GM21447 (cell line): ENCODE results near the gene PCED1B.

Experiments
- ATAC-seq: cut with Tn5 transposase; IDR thresholded peaks from one replicate; pipeline ENCODE4 v1.9.1; 2021; ENCODE audit not compliant: unreplicated experiment

The PCED1B gene

DNA sequence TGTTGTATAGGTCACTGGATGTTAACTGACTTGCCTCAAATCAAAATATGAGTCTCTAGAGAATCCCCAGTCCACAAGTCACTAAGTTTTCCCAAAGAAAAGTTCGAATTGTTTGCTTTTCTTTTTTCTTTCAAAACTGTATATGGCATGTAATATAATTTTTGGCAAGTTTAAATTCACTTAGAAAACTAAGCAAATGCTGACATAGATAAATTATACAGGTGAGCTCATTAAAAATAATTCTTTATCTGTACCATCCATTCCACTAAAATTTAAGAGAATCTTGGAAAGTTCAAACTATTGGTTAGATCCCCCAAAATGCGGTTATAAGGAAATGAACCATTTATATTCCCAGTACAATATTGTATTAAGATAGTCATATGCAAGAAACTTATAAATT is 145.9 kb downstream of the PCED1B start:
- ATAC-seq: no peak

DNA sequence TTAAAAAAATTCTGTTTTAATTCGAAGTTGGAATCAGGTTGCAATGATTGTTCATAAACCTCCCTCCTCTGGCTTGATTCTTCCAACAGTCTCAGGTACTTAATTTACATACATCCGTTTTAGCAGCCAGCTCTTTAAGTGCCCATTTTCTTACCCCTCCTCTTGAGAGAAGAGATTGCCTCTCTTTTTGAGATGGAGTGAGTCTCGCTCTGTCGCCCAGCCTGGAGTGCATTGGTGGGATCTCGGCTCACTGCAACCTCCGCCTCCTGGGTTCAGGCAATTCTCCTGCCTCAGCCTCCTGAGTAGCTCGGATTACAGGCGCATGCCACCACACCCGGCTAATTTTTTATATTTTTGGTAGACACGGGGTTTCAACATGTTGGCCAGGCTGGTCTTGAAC is 146.8 kb downstream of the PCED1B start:
- no peak for ATAC-seq

DNA sequence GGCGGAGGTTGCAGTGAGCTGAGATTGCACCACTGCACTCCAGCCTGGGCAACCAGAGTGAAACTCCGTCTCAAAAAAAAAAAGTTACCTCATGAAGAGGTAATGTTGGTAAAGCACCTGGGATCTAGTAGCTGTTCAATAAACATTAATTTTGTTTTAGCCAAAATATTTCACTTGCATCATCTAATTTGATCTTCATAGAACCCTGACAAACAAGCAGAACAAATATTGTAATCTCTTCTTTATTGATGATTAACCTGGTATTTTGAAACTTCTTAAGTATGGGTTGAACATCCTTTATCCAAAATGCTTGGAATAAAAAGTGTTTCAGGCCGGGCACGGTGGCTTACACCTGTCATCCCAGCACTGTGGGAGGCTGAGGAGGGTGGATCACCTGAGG is 149.4 kb downstream of the PCED1B start:
- no peak for ATAC-seq

DNA sequence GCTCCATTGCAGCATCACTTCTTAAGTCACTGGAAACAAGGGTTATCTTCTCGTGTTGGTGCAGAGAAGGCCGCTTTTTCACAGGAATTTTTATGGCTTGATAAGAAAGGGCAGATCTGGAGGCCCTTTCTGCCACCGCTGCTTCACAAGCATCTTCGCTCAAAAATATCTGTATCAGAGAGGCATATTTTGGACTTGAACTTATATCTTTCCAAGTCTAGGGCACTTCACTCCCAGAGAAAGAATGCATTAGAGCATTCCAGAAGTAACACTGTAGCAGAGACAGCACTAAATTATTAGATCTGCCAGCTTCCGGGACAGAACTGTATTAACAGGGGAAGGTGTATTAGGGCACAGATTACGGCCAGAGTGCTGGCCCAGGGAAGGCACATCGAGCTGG is 152.0 kb downstream of the PCED1B start:
- no peak for ATAC-seq

DNA sequence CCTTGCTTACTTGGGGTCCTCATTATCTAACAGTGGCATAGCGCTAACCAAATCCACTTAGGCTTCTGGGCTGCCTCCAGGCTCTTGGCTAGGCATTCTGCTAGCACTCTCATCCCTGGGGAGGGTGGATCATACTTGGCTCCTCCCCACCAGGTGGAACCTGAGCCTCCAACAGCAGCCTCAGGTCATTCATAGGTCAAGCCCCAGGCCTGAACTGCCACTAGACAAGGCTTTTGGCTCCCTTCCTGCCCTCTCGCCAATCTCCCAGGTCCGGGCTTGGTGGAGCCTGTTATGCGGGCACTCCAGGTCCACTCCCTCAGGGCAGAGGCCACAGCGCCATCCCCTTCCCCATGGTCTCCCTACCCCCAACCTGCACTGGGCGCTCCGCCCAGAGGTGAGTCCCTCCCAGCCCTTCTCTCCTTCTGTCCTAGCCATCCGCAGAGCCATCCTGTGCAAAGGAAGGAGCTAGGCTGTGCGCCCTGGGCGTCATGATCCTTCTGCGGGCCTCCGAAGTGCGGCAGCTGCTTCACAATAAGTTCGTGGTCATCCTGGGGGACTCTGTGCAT is 155.2 kb downstream of the PCED1B start:
- no peak for ATAC-seq

- no peak for ATAC-seq
Measured at GRCh38 chr12:47235258-47236040, 156.0 kb downstream of the PCED1B start.

- no peak for ATAC-seq
Measured at GRCh38 chr12:47236109-47236714, 156.8 kb downstream of the PCED1B start.

- ATAC-seq: no peak
Measured at GRCh38 chr12:47237751-47238211, 158.4 kb downstream of the PCED1B start.

DNA sequence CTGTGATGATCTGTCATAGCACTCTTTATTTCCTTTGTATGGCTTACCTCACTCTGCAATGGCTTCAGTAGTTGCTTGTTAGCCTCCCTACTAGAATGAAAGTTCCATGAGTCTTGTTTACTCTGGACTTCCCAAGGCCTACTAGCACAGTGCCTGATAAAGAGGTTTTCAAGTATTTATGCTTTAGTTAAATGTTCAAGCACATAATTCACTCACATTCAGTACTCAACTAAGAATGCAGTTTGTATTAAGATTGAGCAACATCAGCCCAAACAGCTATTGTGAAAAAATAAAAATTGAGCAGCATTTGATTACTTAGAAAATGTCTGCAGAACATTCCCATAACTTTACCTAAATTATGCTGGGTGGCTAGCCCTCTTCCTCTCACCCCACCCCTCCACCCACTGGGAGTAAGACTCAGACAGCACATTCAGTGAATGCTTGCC is 159.3 kb downstream of the PCED1B start:
- no peak for ATAC-seq

- ATAC-seq: no peak
Measured at GRCh38 chr12:47242426-47242825, 163.0 kb downstream of the PCED1B start.

GRCh38 chr12:47244835-47245234 is 165.4 kb downstream of the PCED1B start:
- no peak for ATAC-seq

- no peak for ATAC-seq
Measured at GRCh38 chr12:47245623-47246022, 166.2 kb downstream of the PCED1B start.

GRCh38 chr12:47247418-47247817 is 168.0 kb downstream of the PCED1B start:
- no peak for ATAC-seq

DNA sequence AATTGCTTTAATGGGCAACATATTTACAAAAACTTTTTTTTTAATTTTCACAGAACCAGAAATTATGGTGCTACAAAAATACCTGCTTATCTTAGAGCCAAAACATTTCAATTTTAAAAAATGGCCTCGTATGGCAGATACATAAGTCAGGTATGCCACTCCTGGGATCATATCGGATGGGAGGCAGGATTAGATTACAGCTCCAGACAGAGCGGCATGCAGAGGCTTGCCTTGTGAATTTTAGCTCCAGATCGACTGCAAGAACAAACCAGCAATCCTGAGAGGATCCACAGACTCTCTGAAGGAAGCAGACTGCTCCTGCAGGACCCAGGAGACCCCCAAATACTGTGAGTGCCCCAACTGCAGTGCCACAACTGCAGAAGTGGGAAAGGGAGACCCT is 169.7 kb downstream of the PCED1B start:
- ATAC-seq: no peak

DNA sequence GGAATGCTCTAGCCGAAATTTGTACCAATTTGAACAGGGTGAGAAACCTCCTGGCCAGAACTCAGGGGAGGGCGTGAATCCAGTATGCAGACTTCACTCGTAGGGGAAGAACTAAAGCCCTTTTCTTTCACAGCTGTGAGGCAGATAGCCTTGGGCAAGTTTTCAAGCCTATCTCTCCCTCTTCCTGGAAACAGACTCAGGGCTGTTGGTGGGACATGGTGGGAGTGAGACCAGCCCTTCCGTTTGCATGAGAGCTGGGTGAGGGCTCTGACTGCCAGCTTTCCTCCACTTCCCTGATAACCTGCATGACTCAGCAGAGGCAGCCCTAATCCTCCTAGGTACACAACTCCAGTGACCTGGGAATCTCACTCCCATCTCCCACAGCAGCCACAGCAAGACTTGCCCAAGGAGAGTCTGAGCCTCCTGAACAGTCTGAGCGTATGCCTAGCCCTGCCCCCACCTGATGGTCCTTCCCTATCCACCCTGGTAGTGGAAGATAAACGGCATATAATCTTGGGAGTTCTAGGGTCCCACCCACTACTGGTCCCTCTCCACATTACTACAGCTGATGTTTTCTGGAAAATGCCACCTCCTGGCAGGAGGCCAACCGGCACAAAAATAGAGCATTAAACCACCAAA is 170.4 kb downstream of the PCED1B start:
- no peak for ATAC-seq

- ATAC-seq: no peak
Measured at GRCh38 chr12:47251919-47252318, 172.5 kb downstream of the PCED1B start.

DNA sequence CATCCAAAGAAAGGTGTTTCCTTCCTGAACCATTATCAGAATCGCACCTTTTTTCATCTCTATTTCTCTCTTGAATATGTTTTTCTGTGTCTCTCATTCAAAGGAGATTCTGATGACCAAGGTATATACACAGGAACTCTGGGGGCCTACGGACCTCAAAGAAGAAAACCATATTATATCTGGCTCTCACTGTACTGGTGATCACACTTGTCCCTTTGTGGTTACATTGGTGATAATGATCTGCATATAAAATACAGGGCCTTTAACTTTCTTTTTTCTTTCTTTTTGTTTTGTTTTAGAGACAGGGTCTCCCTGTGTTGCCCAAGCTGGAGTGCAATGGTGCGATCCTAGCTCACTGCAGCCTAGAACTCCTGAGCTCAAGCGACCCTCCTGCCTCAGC is 185.5 kb downstream of the PCED1B start:
- ATAC-seq: no peak

DNA sequence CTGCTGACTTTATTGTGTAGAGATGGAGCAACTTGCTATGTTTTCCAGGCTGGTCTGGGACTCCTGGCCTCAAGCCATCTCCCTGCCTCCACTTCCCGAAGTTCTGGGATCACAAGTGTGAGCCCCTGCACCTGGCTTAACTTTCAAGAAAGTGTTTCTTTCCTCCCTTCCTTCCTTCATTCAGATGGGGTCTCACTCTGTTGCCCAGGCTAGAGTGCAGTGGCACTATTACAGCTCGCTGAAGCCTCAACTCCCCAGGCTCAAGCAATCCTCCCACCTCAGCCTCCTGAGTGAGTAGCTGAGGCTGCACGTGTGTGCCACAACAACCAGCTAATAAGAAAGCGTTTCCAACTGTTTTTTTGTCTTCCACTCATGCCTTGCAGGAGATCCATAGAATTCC is 186.0 kb downstream of the PCED1B start:
- no peak for ATAC-seq

GRCh38 chr12:47267571-47267970 is 188.2 kb downstream of the PCED1B start:
- no peak for ATAC-seq

GRCh38 chr12:47268501-47269454 is 189.4 kb downstream of the PCED1B start:
- peak; percentile 77 for ATAC-seq

- no peak for ATAC-seq
Measured at GRCh38 chr12:47269916-47270315, 190.5 kb downstream of the PCED1B start.
